ENCODE data around the gene UBA52. TPM values are rescaled to one million over a fixed set of nuclear protein-coding genes. Genes with fewer than 3 reads are reported as not detected.
"Not testable (repeated sequence)": the region's sequence is repeated elsewhere in the genome, so short reads cannot be mapped to it uniquely, and the experiment has no call there.

Gene UBA52
- total RNA-seq, 1 experiment from 2014 or later: 1,330 TPM

- Mint-ChIP-seq H3K9me3 (ENCODE audit: unreplicated experiment) (no peaks in the 10 kb centered on the region), H3K27ac (ENCODE audit: low read depth, unreplicated experiment) (no peak overlapping the region), H3K36me3 (ENCODE audit: insufficient read depth, unreplicated experiment) (peaks cover 4% of the 10 kb centered on the region), H3K4me3 (ENCODE audit: unreplicated experiment) (no peak overlapping the region), H3K27me3 (ENCODE audit: insufficient read depth, unreplicated experiment) (peaks cover 11% of the 10 kb centered on the region), H3K4me1 (ENCODE audit: insufficient read depth, unreplicated experiment) (peaks cover 5% of the 10 kb centered on the region)
- no TSS peak for BruUV-seq (replicated peaks)
- ChIA-PET CTCF (interaction anchor here (0.7 to 1.0 kb wide), 2 partner anchors 9 to 11 kb away, joined by 3 to 7 read pairs; partner anchors contain the start of gene REX1BD), POLR2A (no interaction called here)
- no peak for DNase-seq (ENCODE audit: unreplicated experiment)
- intact Hi-C loops (cut with micrococcal nuclease): no loop called here
- TF ChIP-seq, protein P1, sequence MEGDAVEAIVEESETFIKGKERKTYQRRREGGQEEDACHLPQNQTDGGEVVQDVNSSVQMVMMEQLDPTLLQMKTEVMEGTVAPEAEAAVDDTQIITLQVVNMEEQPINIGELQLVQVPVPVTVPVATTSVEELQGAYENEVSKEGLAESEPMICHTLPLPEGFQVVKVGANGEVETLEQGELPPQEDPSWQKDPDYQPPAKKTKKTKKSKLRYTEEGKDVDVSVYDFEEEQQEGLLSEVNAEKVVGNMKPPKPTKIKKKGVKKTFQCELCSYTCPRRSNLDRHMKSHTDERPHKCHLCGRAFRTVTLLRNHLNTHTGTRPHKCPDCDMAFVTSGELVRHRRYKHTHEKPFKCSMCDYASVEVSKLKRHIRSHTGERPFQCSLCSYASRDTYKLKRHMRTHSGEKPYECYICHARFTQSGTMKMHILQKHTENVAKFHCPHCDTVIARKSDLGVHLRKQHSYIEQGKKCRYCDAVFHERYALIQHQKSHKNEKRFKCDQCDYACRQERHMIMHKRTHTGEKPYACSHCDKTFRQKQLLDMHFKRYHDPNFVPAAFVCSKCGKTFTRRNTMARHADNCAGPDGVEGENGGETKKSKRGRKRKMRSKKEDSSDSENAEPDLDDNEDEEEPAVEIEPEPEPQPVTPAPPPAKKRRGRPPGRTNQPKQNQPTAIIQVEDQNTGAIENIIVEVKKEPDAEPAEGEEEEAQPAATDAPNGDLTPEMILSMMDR (IDR thresholded peaks at IDR 0.05; ENCODE audit: unreplicated experiment): no peak
Observed at GRCh38 chr19:18599485-18599884, 27.8 kb downstream of the UBA52 start.

GRCh38 chr19:18600692-18601397 is 29.2 kb downstream of the UBA52 start:
- H3K9me3 Mint-ChIP-seq (ENCODE audit: unreplicated experiment); BruUV-seq (replicated peaks); H3K4me3 Mint-ChIP-seq (ENCODE audit: unreplicated experiment); DNase-seq (ENCODE audit: unreplicated experiment); intact Hi-C loops (cut with micrococcal nuclease); H3K4me1 Mint-ChIP-seq (ENCODE audit: insufficient read depth, unreplicated experiment); H3K27ac Mint-ChIP-seq (ENCODE audit: low read depth, unreplicated experiment); H3K36me3 Mint-ChIP-seq (ENCODE audit: insufficient read depth, unreplicated experiment): not testable (repeated sequence)
- H3K27me3 Mint-ChIP-seq (ENCODE audit: insufficient read depth, unreplicated experiment): peaks cover 22% of the 10 kb centered on the region
- CTCF ChIA-PET: interaction anchor here (0.6 kb wide), 1 partner anchor 11 kb away, joined by 3 read pairs; no protein-coding TSS in a partner anchor
- POLR2A ChIA-PET: interaction anchor here (0.7 to 1.5 kb wide), 2 partner anchors 9 to 12 kb away, joined by 3 to 4 read pairs; no protein-coding TSS in a partner anchor

- TF ChIP-seq, protein P1 (IDR thresholded peaks at IDR 0.05; ENCODE audit: unreplicated experiment): no peak
- intact Hi-C loops (cut with micrococcal nuclease): no loop called here
- no TSS peak for BruUV-seq (replicated peaks)
- Mint-ChIP-seq H3K27ac (ENCODE audit: low read depth, unreplicated experiment) (no peak overlapping the region), H3K36me3 (ENCODE audit: insufficient read depth, unreplicated experiment) (peaks cover 4% of the 10 kb centered on the region), H3K4me1 (ENCODE audit: insufficient read depth, unreplicated experiment) (peaks cover 5% of the 10 kb centered on the region), H3K9me3 (ENCODE audit: unreplicated experiment) (no peaks in the 10 kb centered on the region), H3K4me3 (ENCODE audit: unreplicated experiment) (no peak overlapping the region), H3K27me3 (ENCODE audit: insufficient read depth, unreplicated experiment) (peaks cover 22% of the 10 kb centered on the region)
- peak; percentile 33 for DNase-seq (ENCODE audit: unreplicated experiment)
- ChIA-PET CTCF (interaction anchor here (0.6 kb wide), 1 partner anchor 12 kb away, joined by 3 read pairs; no protein-coding TSS in a partner anchor), POLR2A (interaction anchor here (1.5 kb wide), 1 partner anchor 13 kb away, joined by 4 read pairs; no protein-coding TSS in a partner anchor)
Observed at GRCh38 chr19:18601875-18602274, 30.2 kb downstream of the UBA52 start.

- no peak overlapping the region for H3K4me3 Mint-ChIP-seq (ENCODE audit: unreplicated experiment)
- POLR2A ChIA-PET: interaction anchor here (1.4 kb wide), 1 partner anchor 14 kb away, joined by 3 read pairs; no protein-coding TSS in a partner anchor
- intact Hi-C loops (cut with micrococcal nuclease): no loop called here
- DNase-seq (ENCODE audit: unreplicated experiment): no peak
- no peak overlapping the region for H3K27ac Mint-ChIP-seq (ENCODE audit: low read depth, unreplicated experiment)
- TF ChIP-seq, protein P1 (IDR thresholded peaks at IDR 0.05; ENCODE audit: unreplicated experiment): no peak
- H3K4me1 Mint-ChIP-seq (ENCODE audit: insufficient read depth, unreplicated experiment): peaks cover 5% of the 10 kb centered on the region
- H3K27me3 Mint-ChIP-seq (ENCODE audit: insufficient read depth, unreplicated experiment): peaks cover 26% of the 10 kb centered on the region
- CTCF ChIA-PET: interaction anchor here (0.6 to 0.9 kb wide), 2 partner anchors 9 to 39 kb away, joined by 3 read pairs; no protein-coding TSS in a partner anchor
- BruUV-seq (replicated peaks): no TSS peak
- H3K9me3 Mint-ChIP-seq (ENCODE audit: unreplicated experiment): no peaks in the 10 kb centered on the region
- H3K36me3 Mint-ChIP-seq (ENCODE audit: insufficient read depth, unreplicated experiment): no peaks in the 10 kb centered on the region
Observed at GRCh38 chr19:18603255-18603957, 31.7 kb downstream of the UBA52 start.
